ENCODE results near the gene KRTAP4-1.
"Not testable (repeated sequence)": the region's sequence is repeated elsewhere in the genome, so short reads cannot be mapped to it uniquely, and the experiment has no call there.

KRTAP4-1 gene

GRCh38 chr17:41184480-41184961, at the start of gene KRTAP4-1:
KRTAP4-1 (minus strand) TSS chr17:41184911; CDS start chr17:41184854, 57 bp downstream.
- no peak for DNase-seq (ENCODE audit: extremely low read depth in 1 of 2, low read depth in 1 of 2)

GRCh38 chr17:41232399-41233105, 47.8 kb upstream of the KRTAP4-1 start, which contains the start of gene KRTAP9-3:
KRTAP9-3 (plus strand) TSS chr17:41232449; CDS start chr17:41232502, 53 bp downstream.
- DNase-seq (ENCODE audit: extremely low read depth in 1 of 2, low read depth in 1 of 2), result not testable (repeated sequence)

GRCh38 chr17:41231731-41232130, 47.0 kb upstream of the KRTAP4-1 start:
- DNase-seq (ENCODE audit: extremely low read depth in 1 of 2, low read depth in 1 of 2), result no peak

- no peak for DNase-seq (ENCODE audit: extremely low read depth in 1 of 2, low read depth in 1 of 2)
Measured at GRCh38 chr17:41230094-41230493, 45.4 kb upstream of the KRTAP4-1 start.

GRCh38 chr17:41226598-41227095, 41.9 kb upstream of the KRTAP4-1 start, which contains the start of gene KRTAP9-2:
KRTAP9-2 (plus strand) TSS chr17:41226648; CDS start chr17:41226655, 7 bp downstream.
- not testable (repeated sequence) for DNase-seq (ENCODE audit: extremely low read depth in 1 of 2, low read depth in 1 of 2)

GRCh38 chr17:41226051-41226450, 41.3 kb upstream of the KRTAP4-1 start:
- DNase-seq (ENCODE audit: extremely low read depth in 1 of 2, low read depth in 1 of 2), result no peak

- DNase-seq (ENCODE audit: extremely low read depth in 1 of 2, low read depth in 1 of 2), result no peak
Measured at GRCh38 chr17:41223821-41224220, 39.1 kb upstream of the KRTAP4-1 start.

- DNase-seq (ENCODE audit: extremely low read depth in 1 of 2, low read depth in 1 of 2), result no peak
Measured at GRCh38 chr17:41215681-41216080, 31.0 kb upstream of the KRTAP4-1 start.

GRCh38 chr17:41212524-41213169, 27.9 kb upstream of the KRTAP4-1 start:
- no peak for DNase-seq (ENCODE audit: extremely low read depth in 1 of 2, low read depth in 1 of 2)

GRCh38 chr17:41211845-41212466, 27.2 kb upstream of the KRTAP4-1 start:
- no peak for DNase-seq (ENCODE audit: extremely low read depth in 1 of 2, low read depth in 1 of 2)

GRCh38 chr17:41199421-41200078, 14.8 kb upstream of the KRTAP4-1 start:
- DNase-seq (ENCODE audit: extremely low read depth in 1 of 2, low read depth in 1 of 2), result no peak

GRCh38 chr17:41196068-41196467, 11.4 kb upstream of the KRTAP4-1 start:
- no peak for DNase-seq (ENCODE audit: extremely low read depth in 1 of 2, low read depth in 1 of 2)

GRCh38 chr17:41190328-41190727, 5.6 kb upstream of the KRTAP4-1 start:
- no peak for DNase-seq (ENCODE audit: extremely low read depth in 1 of 2, low read depth in 1 of 2)

- DNase-seq (ENCODE audit: extremely low read depth in 1 of 2, low read depth in 1 of 2), result not testable (repeated sequence)
Measured at GRCh38 chr17:41189837-41190318, 5.2 kb upstream of the KRTAP4-1 start, which contains the start of gene KRTAP9-1. KRTAP9-1 (plus strand) TSS chr17:41189887; CDS start chr17:41189887, 0 bp downstream.

- no peak for DNase-seq (ENCODE audit: extremely low read depth in 1 of 2, low read depth in 1 of 2)
Measured at GRCh38 chr17:41186872-41187271, 2.2 kb upstream of the KRTAP4-1 start.

GRCh38 chr17:41185001-41185400, 290 bp upstream of the KRTAP4-1 start:
- DNase-seq (ENCODE audit: extremely low read depth in 1 of 2, low read depth in 1 of 2), result no peak

GRCh38 chr17:41178843-41179616, 5.7 kb downstream of the KRTAP4-1 start:
- no peak for DNase-seq (ENCODE audit: extremely low read depth in 1 of 2, low read depth in 1 of 2)

GRCh38 chr17:41178341-41178740, 6.4 kb downstream of the KRTAP4-1 start:
- no peak for DNase-seq (ENCODE audit: extremely low read depth in 1 of 2, low read depth in 1 of 2)

- no peak for DNase-seq (ENCODE audit: extremely low read depth in 1 of 2, low read depth in 1 of 2)
Measured at GRCh38 chr17:41177727-41178271, 6.9 kb downstream of the KRTAP4-1 start, which contains the start of gene KRTAP4-2. KRTAP4-2 (minus strand) TSS chr17:41178221; CDS start chr17:41178164, 57 bp downstream.
